CD4-positive, alpha-beta T cell treated with Interferon gamma for 1 hour (primary cell): ENCODE measurements around the gene TMEM253.

Experiments
- DNase-seq: peaks from one replicate; pipeline ENCODE4 v3.0.0-alpha.2; 2020

TMEM253 gene

DNA sequence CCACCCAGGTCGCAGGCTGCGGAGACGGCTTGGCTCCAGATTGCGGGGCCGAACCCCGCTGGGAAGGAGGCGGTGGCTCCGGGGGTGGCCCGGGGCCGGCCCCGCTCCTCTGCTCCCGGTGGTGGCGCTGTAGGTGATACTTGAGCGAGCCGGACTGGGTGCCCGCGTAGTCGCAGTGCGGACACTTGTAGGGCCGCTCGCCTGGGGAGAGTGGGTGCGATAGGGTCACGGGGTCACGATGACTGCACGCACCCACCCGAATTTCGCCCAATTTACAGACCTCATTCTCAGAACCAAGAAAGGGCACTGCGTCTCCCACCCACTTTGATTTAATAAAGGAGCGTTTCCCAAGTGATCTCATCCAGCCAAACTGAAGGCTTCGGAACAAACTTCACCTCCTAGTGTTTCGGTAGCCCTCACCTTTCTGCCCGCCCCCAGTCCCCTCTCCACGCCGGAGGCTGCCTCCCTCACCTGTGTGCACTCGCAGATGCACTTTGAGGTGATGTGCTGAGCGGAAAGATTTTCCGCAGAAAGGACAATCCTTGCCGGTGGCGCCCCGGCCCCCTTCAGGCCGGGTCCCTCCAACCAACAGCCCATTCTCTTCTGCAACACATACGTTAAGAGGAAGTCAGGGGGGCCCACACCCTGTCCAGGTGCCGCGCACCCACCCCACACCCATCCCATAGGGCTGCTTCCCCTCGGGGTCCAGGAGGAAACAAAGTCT, 9.8 kb upstream of the TMEM253 start:
- no peak for DNase-seq

DNA sequence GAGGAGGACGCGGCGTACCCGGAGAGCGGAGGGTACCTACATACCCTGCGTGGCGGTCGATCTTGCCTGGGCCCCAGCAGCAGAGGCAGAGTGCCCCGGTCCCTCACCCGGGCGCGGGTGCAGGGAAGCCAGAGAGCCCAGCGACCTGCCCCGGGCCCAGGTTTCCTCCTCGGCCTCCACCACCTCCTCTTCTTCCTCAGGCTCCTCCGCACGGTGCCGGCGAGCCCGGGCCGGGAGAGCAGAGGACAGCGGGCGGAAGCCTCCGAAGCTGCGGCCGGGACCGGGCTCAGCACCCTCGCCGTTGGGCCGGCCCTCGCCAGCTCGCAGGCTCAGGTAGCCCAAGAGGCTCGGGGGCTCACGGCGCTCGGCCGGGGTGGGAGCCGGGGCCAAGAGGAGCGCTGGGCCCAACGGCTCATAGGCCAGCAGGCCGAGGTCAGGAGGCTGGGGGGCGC, 9.0 kb upstream of the TMEM253 start:
- DNase-seq, result no peak

DNA sequence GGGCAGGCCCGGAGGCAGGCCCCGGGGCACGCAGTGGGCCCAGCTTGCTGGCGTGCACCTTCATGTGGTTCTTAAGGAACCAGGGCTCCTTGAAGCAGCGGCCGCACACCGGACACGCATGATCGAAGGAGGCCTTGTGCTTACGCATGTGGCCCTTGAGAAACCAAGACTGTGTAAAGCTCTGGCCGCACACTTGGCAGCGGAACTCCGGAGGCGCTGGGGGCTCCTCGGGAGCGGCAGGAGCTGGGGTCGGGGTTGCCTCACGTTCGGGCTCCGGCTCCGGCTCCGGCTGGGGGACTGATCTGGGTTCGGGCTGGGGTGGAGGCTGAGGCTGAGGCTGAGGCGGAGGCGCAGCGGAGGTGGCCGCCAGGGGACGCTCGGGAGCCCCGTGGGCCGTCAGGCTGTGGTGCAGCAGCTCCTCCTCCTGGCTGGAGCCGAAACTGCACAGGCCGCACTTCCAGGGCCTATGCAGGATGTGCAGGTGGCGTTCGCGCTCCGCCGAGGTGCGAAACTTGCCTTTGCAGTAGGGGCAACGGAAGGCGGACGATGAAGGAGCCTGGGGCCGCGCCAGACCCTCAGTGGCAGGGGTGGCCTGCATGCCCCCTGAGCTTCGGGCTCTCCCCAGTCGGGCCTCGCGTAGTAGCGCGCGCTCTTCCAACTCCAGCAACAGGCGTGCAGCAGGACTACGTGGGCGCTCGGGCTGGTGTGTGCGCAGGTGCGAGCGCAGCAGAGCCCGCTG, 8.4 kb upstream of the TMEM253 start:
- peak; percentile 85 for DNase-seq

DNA sequence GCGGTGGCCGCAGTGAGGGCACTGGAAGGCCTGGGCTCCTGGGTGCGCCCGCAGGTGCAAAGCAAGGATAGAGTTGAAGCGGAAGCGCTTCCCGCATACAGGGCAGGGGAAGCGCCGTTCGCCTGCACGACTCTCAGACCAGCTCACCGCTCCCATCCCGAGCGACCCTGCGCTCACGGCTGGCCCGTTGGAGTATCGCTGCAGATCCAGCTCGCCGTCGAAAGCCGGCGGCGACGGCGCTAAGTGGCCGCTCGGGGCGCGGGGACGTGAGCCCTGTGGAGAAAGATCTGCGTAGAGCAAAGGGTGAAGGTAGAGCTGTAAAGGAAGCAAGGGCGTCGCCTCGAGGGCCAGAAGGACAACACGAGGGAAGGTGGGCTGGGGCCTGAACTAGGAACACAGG, 7.8 kb upstream of the TMEM253 start:
- DNase-seq, result no peak

DNA sequence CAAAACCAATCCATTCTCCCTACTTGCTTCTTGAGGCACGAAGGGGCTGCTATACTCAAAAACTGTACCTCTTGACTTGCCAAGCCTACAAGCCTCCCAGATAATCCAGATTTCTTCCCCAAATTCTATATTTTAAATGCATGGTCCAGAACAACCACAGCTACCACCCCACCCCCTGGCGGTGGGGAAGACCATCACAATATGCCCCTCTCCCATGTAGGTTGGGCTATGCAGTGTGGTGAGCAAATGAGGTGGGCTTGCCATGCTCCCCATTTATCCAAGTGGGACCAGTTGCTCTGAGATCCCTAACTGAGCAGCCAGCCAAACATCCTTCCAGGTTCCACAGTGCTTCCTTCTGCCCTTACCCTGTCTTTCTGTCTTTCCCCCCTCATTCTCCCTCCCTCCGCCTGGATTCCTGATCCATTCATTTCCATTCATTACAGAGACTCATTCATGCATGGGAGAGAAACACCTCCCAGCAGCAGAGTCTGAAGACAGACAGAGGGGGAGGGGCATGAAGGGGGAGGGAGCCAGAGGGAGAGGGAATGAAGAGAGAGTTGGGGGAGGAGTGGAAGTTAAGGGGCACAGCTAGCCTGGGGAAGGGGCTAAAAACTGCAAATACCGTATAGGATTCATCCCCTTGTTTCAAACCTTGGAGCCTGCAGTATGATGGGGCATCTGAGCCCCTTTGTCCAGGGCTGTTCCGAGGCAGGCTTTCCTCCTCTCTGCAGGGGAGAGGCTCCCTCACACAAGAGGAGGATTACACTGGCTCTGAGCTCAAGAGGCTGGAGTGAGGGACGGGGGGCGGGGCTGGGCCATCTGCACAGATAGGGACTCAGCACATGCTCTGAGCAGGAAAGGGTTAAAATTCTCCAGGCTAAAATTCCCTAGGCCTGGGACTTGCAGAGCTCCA, 6.8 kb upstream of the TMEM253 start:
- no peak for DNase-seq

DNA sequence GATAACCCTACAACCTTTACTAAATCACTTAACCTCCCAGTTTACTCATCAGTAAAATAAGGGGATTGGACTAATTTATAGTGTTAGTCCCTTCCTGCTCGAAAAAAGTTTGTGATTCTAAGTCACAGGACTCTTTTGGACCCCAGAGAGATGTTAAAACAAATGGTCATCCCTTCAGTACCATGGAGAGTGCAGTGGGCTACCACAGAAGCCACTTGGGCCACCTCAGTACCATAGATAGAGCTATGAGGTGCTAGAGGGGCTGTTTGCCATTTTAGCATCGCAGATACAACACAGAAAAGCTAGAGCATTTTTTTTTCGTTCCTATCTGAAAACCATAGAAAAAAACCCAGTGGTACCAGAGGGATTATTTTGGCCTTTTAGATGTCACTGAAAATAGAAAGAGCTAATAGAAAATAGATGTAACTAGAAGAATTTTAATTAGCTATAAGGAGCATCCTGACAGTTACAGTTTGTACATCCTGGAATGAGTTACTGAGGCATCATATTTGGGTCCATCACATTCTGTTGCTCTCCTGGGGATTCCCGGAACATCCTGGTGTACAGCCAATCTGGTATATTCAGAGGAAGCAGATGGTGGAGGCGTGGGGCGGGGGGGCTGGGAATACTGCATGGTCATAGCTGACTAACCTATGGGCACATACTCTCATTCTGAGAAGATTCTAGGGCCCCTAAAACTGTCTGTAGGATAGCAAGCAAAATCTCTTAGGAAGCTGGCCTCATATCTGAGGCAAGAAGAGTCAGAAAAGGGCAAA, 5.2 kb upstream of the TMEM253 start:
- no peak for DNase-seq

DNA sequence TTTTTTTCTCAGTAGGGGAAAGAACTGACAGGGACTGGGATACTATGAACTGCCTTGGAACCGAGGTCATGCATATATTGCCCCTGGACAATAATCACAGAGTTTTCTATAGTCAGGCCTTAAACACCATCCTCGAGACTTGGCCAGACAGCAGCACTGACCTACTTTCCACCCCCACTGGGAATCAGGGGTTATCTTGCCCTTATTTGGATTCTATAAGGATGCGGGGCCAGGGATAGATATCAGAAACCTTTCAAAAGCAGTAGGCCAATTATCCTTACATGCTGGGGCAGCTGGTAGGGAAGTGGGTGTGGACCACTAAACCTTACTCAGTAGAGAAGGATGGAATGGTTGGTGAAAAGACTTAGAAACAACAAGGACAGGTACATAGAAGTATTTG, 4.4 kb upstream of the TMEM253 start:
- no peak for DNase-seq

DNA sequence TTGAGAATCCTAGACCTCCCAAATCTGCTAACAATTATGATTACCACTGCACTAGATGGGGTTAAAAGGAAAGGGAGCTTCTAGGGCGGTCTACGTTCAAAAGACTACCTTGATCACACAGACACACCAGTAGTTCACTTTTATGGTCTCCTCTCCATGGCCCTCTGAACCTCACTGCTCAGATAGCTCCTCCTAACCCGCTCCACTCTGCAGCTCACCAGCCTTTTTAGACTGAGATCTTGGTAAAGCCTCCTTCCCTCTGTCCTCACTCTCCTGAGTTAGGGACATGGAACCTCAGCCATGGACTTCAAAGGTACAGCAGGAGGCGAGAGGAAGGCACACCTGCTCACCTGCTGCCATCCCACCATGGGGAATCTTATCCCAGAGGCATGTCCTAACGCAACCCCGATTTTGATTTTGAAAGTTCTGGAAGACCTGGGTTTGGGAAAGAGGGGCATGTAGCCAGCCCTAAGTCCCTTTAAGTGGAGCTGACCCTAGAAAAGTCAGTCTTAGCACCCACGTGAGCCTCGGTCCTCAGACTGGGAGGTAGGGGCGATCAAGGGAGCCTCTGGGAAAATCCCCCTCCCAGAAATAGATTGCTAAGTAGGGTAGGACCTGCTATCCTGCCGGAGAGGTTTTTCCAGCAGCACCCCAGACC, 3.8 kb upstream of the TMEM253 start:
- DNase-seq, result no peak

DNA sequence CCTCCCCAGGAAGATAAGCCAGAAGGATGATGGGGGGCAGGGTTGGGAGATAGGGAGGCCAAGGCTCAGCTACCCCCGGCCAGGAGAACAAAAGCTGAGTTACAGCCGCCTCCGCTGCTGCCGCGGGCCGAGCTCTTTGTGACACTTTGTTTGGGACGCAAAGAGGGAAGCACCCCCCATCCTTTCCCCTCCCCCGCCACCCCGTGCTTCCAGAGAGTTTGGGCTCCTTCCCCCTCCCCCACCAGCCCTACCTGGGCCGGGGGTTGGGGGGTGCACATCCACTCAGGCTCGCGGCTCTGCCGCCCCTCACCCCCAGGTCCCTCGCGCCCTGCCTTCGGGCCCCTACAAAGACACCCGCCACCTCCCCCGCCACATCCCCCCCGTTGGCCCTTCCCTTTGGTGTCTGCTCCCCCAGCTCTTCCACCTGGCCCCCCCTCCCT, 3.2 kb upstream of the TMEM253 start:
- no peak for DNase-seq

DNA sequence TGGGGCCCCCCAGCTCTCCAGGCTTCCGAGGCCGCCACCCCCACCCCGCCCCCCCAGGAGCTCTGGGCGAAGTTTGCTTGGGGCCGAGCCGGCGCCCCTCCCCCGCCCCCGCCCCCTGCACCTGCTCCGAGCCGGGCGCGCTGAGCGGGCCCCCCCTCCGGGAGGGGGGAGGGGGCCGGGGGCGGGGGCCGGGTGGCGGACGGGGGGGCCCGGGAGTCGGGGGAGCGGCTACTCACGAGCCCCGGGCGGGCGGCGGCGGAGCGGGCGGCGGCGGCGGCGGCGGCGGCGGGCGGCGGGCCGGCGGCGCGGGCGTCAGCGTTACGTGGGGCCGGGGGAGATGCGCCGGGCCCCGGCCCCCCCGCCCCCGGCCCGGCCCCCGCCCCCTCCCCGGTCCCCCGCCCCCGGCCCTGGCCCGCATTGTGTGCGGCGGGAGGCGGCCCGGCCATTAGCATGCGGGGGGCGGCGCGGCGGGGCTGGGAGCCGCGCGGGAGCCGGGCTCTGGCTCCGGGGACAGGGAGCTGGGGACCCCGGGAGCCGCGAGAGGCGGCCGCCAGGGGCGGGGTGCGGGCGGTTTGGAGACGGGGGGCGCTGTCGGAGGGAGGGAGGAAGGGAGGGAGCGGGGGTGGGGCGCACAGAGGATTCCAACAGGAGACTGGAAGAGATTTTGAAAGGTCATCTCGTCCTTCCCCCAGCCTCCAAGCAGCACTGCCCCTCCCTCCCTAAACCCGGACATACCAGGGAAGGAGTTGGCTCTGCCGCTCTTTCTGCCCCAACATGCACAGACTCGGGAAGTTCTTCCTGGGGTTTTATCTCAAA, 2.6 kb upstream of the TMEM253 start, which contains the start of gene ZNF219:
TSS of gene ZNF219 (minus strand) at position 580 of the 816 bp plus-strand sequence. CDS start 5,064 bp downstream, outside the sequence.
- DNase-seq, result peak; percentile 41

DNA sequence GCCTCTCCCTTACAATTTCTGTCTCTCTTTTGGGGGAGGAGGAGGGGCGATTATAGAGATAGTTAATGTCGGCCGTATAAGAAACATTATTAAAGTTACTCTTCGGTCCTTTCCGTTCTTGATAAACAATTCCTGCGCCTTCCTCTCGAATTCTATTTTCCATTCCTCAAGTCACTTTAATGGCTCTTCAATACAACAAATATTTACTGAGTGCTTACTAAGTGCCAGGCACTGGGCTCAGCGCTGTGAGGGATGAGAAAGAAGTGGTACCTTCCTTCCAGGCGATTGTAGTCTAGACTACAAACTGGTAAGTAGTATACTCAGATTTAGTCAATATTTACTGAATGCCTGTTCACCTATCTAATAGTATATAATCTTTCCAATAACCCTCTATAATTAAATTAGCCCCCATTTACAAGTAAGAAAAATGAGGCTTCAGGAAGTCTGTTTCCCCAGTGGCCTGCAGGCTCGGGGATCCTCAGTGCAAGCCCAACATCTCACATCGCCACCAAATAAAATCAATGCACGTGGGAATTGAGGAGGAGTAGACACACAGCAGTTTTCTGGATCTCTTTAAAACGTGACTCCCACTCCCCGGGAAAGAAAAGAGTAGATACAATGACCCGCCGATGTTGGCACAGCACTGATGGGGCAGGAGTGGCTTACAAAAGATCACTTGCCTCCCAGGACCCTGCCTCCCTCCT, 1.8 kb upstream of the TMEM253 start:
- no peak for DNase-seq

DNA sequence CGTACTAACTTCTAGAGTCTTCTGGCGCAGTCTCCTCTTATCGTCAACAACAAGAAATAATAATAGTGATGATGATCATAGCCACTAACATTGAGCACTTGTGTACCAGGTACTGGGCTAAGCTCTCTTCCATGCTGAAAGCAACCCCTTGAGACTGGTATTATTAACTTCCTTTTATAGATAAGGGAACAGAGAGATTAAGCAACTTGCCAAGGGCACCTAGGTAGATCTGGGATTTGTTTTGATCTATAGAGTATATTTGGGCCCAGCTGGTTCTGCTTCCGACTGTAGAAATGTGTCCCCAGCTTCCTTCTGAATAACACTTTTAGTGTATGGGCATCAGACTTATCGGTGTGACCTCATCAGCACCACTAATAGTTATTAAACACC, 1.3 kb upstream of the TMEM253 start:
- DNase-seq, result no peak

DNA sequence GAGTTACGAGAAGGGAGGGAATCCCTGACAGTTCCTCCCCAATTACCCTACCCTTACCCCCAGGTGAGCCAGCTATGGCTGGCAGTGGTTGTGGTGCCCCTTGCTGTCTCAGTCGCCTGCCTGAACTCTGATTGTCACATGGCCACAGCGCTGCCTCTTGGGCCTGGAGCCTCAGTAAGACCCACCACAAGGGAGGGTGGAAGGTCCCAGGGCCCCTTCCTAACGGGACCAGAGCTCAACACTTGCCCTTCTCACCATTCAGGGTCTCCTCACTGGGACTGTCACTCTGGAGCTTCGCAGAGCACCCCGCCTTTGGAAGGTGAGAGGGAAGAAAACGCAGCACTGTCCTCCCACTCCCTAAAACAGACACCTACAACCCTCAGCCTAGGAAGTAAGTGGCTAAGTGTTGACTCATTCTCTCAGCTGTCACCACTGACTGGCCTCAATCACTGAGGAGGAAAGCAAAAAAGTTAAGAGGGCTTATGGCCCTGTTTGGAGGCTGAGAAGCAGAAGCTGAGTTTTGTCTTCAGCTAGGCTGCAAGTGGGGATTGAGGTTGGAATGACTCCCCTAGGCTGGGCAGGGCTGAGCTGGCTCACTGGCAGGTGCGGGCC, 1.0 kb downstream of the TMEM253 start:
- no peak for DNase-seq

DNA sequence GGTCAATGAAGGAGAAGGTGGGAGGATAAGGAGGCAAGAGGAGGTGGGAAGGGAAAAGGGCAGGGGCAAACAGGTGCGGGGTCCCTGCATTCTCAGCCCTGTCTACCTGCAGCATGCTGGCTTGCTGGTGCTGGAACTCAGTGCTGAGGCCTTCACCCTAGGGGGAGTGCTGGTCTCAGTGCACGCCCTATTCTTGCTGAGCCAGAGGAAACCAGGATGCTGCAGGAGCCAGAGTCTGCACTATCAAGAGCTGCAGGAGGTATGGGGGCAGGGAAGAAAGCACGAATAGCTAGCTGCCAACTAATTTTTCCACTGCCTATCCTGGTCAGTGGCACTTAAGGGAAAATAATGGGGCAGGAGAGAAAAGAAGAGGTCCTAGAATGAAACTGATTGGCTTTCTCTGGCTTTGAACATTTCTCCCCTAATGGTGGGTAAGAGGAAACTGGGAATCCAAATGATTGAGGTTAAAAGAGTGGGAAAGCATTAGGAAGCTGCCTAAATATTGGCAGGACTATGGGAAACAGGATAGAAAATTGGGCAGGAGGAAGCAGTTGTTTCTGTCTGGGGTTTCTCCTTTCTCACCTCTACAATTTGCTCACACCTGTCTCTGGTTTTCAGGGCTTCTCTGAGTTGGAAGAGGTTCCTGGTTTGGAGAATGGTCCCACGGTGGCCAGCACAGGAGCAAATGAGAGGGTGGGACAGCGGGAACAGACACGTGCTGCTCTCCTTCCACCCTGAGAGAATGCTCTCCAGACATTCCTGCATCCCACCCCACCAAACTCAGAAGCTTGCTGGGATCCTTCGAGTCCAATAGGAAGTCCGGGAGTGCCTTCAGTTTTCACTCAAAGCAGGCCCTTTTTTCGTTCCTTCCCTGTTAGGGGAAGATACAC, 1.9 kb downstream of the TMEM253 start:
- DNase-seq, result no peak

DNA sequence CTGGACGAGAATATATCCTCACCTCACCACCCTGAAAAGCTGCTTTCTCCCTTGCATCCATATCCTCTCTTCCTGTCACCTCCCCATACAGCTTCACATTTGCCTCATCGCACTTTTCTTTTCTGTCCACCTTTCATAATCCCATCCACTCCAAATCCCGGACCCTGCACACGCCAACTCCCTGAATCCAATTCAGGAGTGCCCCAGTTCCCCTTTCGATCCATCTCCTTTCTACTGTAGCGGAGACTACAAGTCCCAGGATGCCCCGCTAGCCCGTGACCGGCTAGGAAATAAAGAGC, 2.5 kb downstream of the TMEM253 start:
- no peak for DNase-seq

DNA sequence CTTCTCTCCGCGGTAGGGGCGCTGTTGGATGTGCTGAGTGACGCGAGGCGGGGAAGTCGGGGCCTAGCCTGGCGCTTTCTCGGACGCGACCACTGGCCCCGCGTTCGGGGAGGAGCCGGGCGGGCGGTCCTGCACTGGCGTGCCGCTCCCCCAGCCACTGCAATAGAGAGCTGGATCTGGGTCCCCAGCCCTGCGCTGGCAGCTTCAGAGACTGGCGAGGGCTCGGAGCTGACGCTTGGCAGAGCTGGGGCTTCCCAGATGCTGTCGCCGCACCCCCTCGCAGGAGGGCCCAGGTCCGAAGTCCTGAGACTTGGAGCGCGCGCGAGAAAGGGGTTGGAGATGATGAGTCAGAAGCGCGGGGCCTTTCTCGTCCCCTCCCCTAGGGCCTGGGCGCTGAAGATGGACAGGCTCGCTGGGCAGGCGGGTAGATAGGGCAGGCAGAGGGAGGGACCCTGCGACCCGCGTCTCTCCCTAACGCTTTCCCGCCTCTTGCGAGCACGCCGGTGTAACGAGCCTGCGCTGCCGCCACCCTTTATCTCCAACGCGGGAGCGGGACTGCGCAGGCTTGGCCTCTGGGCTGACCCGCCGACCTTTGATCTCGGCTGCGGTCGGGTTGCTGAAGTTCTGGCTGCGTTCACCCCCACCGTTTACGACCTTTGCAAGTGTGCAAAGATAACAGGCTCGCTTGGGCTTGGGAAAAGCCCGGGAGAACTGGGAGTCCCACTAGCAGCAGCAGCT, 3.0 kb downstream of the TMEM253 start:
- peak; percentile 92 for DNase-seq

DNA sequence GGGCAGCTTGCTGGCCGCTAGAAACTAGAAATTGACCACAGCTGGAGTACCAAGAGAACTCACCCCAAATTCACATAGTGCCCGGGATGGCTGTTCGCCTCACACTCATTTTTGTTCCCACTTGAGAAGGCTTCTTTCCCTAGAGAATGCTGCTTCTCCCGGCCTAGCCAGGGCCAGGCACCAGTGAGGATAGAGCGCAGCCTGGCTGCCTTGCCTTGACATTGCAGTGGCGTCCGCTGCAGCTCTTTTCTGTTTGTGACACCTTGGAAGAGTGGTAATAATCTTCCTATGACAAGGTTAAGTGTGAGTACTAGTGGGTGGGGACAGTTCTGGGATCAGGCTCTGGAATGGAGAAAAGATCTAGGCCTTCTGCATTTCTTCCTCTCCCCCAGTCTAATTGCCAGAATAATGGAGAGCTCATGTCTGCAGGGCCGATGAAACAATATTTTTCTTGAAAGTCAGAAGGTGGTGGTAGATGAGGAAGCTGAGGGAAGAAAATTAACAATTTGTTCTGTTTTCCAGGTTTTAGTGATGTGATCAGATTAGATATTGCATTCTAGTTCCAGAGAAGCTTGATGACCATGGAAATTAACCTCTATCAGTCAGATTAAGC, 3.7 kb downstream of the TMEM253 start:
- peak; percentile 61 for DNase-seq

DNA sequence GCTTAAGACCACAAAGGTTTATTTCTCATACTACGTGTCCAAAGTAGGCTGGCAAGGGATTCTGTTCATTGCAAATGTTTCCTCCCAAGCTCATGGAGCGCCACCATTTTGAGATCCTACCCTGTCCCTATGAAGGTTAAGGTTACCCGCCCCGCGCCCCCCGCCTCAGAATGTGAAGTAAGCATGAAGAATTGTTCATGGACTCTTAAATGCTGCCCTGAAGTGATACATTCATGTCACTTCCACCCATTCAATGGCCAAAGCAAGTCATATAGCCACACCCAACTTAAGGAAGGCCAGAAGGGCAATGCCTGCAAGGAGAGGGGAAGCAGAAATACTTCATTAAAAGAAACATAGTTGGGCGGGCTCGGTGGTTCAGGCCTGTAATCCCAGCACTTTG, 4.2 kb downstream of the TMEM253 start:
- DNase-seq, result no peak
